Measurements from ENCODE around the gene GPR151. TPM values are rescaled to one million over a fixed set of nuclear protein-coding genes. Genes with fewer than 3 reads are reported as not detected.
"Not testable (repeated sequence)": the region's sequence is repeated elsewhere in the genome, so short reads cannot be mapped to it uniquely, and the experiment has no call there.

GPR151 gene
- total RNA-seq = not detected
- long read RNA-seq = 0 reads

GRCh38 chr5:146516151-146516475 is at the start of gene GPR151:
Gene GPR151 (minus strand): TSS chr5:146516190. CDS start chr5:146516113, 77 bp downstream.
- DNase-seq (ENCODE audit: low spot score) = no peak

- DNase-seq (ENCODE audit: low spot score) = no peak
Measured at GRCh38 chr5:146564007-146564762, 48.2 kb upstream of the GPR151 start.

GRCh38 chr5:146562461-146562860 is 46.5 kb upstream of the GPR151 start:
- DNase-seq (ENCODE audit: low spot score) = no peak

- no peak for DNase-seq (ENCODE audit: low spot score)
Measured at GRCh38 chr5:146561711-146562110, 45.7 kb upstream of the GPR151 start.

- DNase-seq (ENCODE audit: low spot score) = no peak
Measured at GRCh38 chr5:146560205-146560812, 44.3 kb upstream of the GPR151 start.

GRCh38 chr5:146556884-146557283 is 40.9 kb upstream of the GPR151 start:
- not testable (repeated sequence) for DNase-seq (ENCODE audit: low spot score)

GRCh38 chr5:146553446-146553845 is 37.5 kb upstream of the GPR151 start:
- DNase-seq (ENCODE audit: low spot score) = no peak

GRCh38 chr5:146549615-146550014 is 33.6 kb upstream of the GPR151 start:
- no peak for DNase-seq (ENCODE audit: low spot score)

GRCh38 chr5:146548781-146549449 is 32.9 kb upstream of the GPR151 start:
- DNase-seq (ENCODE audit: low spot score) = no peak

GRCh38 chr5:146544232-146544631 is 28.2 kb upstream of the GPR151 start:
- DNase-seq (ENCODE audit: low spot score) = no peak

- DNase-seq (ENCODE audit: low spot score) = no peak
Measured at GRCh38 chr5:146541958-146542849, 26.2 kb upstream of the GPR151 start.

- no peak for DNase-seq (ENCODE audit: low spot score)
Measured at GRCh38 chr5:146540414-146540813, 24.4 kb upstream of the GPR151 start.

- DNase-seq (ENCODE audit: low spot score) = no peak
Measured at GRCh38 chr5:146539973-146540372, 24.0 kb upstream of the GPR151 start.

- DNase-seq (ENCODE audit: low spot score) = no peak
Measured at GRCh38 chr5:146538432-146538831, 22.4 kb upstream of the GPR151 start.

GRCh38 chr5:146533882-146534281 is 17.9 kb upstream of the GPR151 start:
- DNase-seq (ENCODE audit: low spot score) = no peak

- no peak for DNase-seq (ENCODE audit: low spot score)
Measured at GRCh38 chr5:146533260-146533857, 17.4 kb upstream of the GPR151 start.

GRCh38 chr5:146529984-146530383 is 14.0 kb upstream of the GPR151 start:
- DNase-seq (ENCODE audit: low spot score) = no peak

GRCh38 chr5:146528236-146528635 is 12.2 kb upstream of the GPR151 start:
- DNase-seq (ENCODE audit: low spot score) = no peak

GRCh38 chr5:146527785-146528184 is 11.8 kb upstream of the GPR151 start:
- DNase-seq (ENCODE audit: low spot score) = no peak

GRCh38 chr5:146523698-146524097 is 7.7 kb upstream of the GPR151 start:
- no peak for DNase-seq (ENCODE audit: low spot score)
